Tibial artery (tissue), 4 donors: Measurements from ENCODE around the gene TTC21A.

ENCODE experiments used
- DNase-seq, 2 donors: peaks; one replicate each; pipeline ENCODE4 v3.0.0-alpha.2; 2019
- H3K27ac ChIP-seq, 2 donors: fragments of 200-600 bp; sonication (generic) in 1 of 2; 1 replicate in 1 of 2; 2 replicates in 1 of 2; pipeline ENCODE4 v1.5.1; 2018 to 2019; ENCODE audit warnings: mild to moderate bottlenecking in 1 of 2
- H3K27me3 ChIP-seq, 2 donors: fragments of 200-600 bp; sonication (generic) in 1 of 2; one replicate each; pipeline versions ENCODE4 v1.5.1 to v1.6.0; 2016 to 2019
- H3K36me3 ChIP-seq, 3 donors: fragments of 200-600 bp; sonication (generic) in 2 of 3; one replicate each; pipeline ENCODE4 v1.5.1; 2016 to 2019; ENCODE audit warnings: mild to moderate bottlenecking in 2 of 3
- H3K4me1 ChIP-seq, 4 donors: fragments of 200-600 bp; sonication (generic) in 2 of 4; 1 replicate in 3 of 4; 2 replicates in 1 of 4; pipeline ENCODE4 v1.5.1; 2016 to 2019
- H3K4me3 ChIP-seq, 2 donors: fragments of 200-600 bp; sonication (generic) in 1 of 2; 1 replicate in 1 of 2; 2 replicates in 1 of 2; pipeline ENCODE4 v1.5.1; 2018 to 2019; ENCODE audit warnings: mild to moderate bottlenecking in 2 of 2
- H3K9me3 ChIP-seq, 3 donors: fragments of 200-600 bp; sonication (generic) in 1 of 3; one replicate each; pipeline ENCODE4 v1.5.1; 2016 to 2019
- CTCF ChIP-seq, 2 experiments: fragments of 200-600 bp in 1 of 2; fragments of 450-650 bp in 1 of 2; IDR thresholded peaks; one replicate each; pipeline ENCODE4 v1.5.1; 2017 to 2019; ENCODE audit warnings: antibody characterized with exemption in 2 of 2, mild to moderate bottlenecking in 1 of 2, moderate library complexity in 1 of 2
- intact Hi-C: fragments of 100-400 bp; cut with DNase I; formaldehyde crosslinking; loops from one replicate; pipeline ENCODE4 v1.15.0; 2023; ENCODE audit warnings: low total_unique reads

The TTC21A gene

DNA sequence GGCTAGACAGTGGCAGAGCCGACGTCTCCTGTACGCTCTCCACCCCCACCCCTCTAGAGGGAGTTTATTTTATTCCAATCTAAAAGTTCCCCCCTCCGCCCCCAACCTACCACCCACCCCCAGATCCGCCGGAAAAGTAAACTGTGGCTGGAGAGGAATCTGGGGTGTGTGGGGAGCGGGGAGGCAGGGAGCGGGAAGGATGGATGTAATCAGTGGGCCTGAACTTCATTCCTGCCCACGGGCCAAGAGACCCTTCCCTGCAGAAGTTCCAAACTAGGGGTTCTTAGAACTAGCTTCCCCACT, 46.4 kb downstream of the TTC21A start:
- no peak for TF ChIP-seq CTCF (IDR thresholded peaks at IDR 0.05)
- intact Hi-C loops: loop anchor here (2.0 kb wide), 1 partner anchor 23 kb away; no protein-coding TSS in a partner anchor
- Histone ChIP-seq H3K9me3 (no peaks in the 10 kb centered on the region), H3K36me3 (no peaks in the 10 kb centered on the region), H3K4me1 (peaks cover 0 to 43% (median 33%) of the 10 kb centered on the region in 4 donors), H3K27ac (peak overlapping the region; percentile 98 to 100), H3K4me3 (peak overlapping the region; percentile 86 to 94), H3K27me3 (no peaks in the 10 kb centered on the region)
- DNase-seq: no peak

- DNase-seq: peak in 1 of 2 donors; percentile 80
- Histone ChIP-seq H3K27me3 (no peaks in the 10 kb centered on the region), H3K9me3 (no peaks in the 10 kb centered on the region), H3K4me3 (peak overlapping the region; percentile 86 to 94), H3K36me3 (no peaks in the 10 kb centered on the region), H3K4me1 (peaks cover 0 to 39% (median 29%) of the 10 kb centered on the region in 4 donors), H3K27ac (peak overlapping the region; percentile 98 to 100)
- intact Hi-C loops: loop anchor here (2.0 kb wide), 1 partner anchor 22 kb away; no protein-coding TSS in a partner anchor
- no peak for TF ChIP-seq CTCF (IDR thresholded peaks at IDR 0.05)
These were observed 47.0 kb downstream of the TTC21A start for GRCh38 chr3:39154280-39155021.

DNA sequence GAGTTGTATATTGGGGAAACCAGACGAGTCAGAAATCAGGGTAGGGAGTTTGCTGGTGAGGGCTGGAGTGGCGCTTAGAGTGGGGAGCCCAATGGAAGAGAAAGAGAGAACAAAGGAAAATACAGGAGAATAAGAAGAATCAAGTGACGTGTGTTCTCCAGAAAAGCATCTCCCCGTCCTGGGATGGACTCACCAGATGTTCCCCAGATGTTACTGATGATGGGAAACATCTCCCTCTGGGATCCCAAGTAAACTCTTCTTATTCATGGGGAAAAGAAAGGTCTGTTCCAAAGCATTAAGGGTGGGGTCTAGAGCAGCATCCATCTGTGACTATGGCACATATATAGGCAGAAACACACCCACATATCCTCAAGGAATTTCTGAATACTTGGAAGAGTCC, 48.9 kb downstream of the TTC21A start:
- no peak overlapping the region for H3K27ac ChIP-seq
- DNase-seq: no peak

DNA sequence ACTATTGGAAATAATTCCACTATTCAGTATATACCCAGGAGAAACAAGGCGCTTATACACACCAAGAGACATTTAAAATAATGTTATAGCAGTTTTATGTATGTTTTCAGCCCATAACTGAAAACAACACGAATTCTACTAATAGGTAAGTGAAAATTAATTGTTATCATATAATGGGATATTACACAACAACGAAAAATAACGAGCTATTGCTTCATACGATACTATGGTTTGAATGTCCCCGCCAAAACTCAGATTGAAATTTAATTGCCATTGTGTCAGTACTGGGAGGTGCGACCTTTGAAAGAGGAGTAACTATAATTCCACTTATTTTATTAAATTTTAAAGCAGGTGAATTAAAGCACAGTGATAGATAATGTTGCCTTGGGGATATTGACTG, 49.9 kb downstream of the TTC21A start:
- no peaks in the 10 kb centered on the region for H3K36me3 ChIP-seq
- no peak for TF ChIP-seq CTCF (IDR thresholded peaks at IDR 0.05)
- no peak overlapping the region for H3K27ac ChIP-seq
- no peaks in the 10 kb centered on the region for H3K9me3 ChIP-seq
- H3K27me3 ChIP-seq: no peaks in the 10 kb centered on the region
- peaks cover 0 to 21% (median 11%) of the 10 kb centered on the region in 4 donors for H3K4me1 ChIP-seq
- intact Hi-C loops: no loop called here
- no peak overlapping the region for H3K4me3 ChIP-seq
- no peak for DNase-seq

More for the DNA sequence above, 48.9 kb downstream of the TTC21A start:
- Histone ChIP-seq H3K9me3 (no peaks in the 10 kb centered on the region), H3K27me3 (no peaks in the 10 kb centered on the region), H3K36me3 (no peaks in the 10 kb centered on the region), H3K4me1 (peaks cover 0 to 29% (median 15%) of the 10 kb centered on the region in 4 donors), H3K4me3 (no peak overlapping the region)
- no peak for TF ChIP-seq CTCF (IDR thresholded peaks at IDR 0.05)
- intact Hi-C loops: no loop called here

DNA sequence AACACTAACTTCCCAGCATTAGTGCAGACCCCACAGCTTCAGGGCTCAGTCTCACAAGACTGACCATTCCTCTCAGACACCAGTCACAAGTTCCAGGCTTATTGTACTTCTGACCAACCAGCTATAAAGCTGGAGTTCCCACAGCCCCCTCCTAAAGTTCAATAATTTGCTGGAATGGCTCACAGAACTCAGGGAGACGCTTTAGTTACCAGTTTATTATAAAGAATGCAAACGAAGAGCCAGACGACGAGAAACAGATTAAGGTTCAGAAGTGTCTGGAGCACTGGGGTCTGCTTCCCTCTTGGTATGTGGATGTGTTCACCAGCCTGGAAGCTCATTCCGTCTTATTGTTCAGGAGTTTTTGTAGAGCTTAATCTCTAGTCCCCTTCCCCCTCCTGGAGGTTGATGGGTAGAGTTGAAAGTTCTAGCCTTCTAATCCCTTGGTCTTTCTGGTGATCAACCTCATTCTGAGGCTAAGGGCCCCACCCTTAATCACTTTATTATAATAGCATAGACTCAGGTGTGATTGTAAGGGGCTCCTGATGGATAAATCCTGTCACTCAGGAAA, 50.8 kb downstream of the TTC21A start:
- DNase-seq: no peak

More for the DNA sequence above, 50.8 kb downstream of the TTC21A start:
- peak overlapping the region in 1 of 2 donors; percentile 64 for H3K27ac ChIP-seq
- H3K36me3 ChIP-seq: no peaks in the 10 kb centered on the region
- H3K9me3 ChIP-seq: no peaks in the 10 kb centered on the region
- no peaks in the 10 kb centered on the region for H3K27me3 ChIP-seq
- H3K4me1 ChIP-seq: peaks cover 0 to 21% (median 11%) of the 10 kb centered on the region in 4 donors
- H3K4me3 ChIP-seq: no peak overlapping the region
- intact Hi-C loops: no loop called here
- TF ChIP-seq CTCF (IDR thresholded peaks at IDR 0.05): no peak
